Esophagus squamous epithelium (tissue), 5 donors: ENCODE data around the gene STK32C. TPM values are rescaled to one million over a fixed set of nuclear protein-coding genes. Genes with fewer than 3 reads are reported as not detected.

ENCODE experiments used
- DNase-seq: peaks from one replicate; lab custom pipeline; 2025; lab: John Stamatoyannopoulos, UW
- H3K27ac ChIP-seq, 4 donors: fragments of 200-600 bp; sonication (generic); one replicate each; pipeline ENCODE4 v1.5.1; 2016 to 2019; ENCODE audit warnings: mild to moderate bottlenecking in 1 of 4
- H3K27me3 ChIP-seq, 4 donors: fragments of 200-600 bp; sonication (generic); 1 replicate in 3 of 4; 2 replicates in 1 of 4; pipeline versions ENCODE4 v1.5.1 to v1.6.0; 2017 to 2021; ENCODE audit warnings: antibody characterized with exemption in 1 of 4
- H3K36me3 ChIP-seq, 3 donors: fragments of 200-600 bp; sonication (generic); one replicate each; pipeline ENCODE4 v1.5.1; 2016 to 2019
- H3K4me1 ChIP-seq, 3 donors: fragments of 200-600 bp; sonication (generic); one replicate each; pipeline ENCODE4 v1.5.1; 2017 to 2019
- H3K4me3 ChIP-seq, 4 donors: fragments of 200-600 bp; sonication (generic); 1 replicate in 3 of 4; 2 replicates in 1 of 4; pipeline ENCODE4 v1.5.1; 2016 to 2019; ENCODE audit warnings: mild to moderate bottlenecking in 2 of 4, moderate library complexity in 1 of 4
- H3K9me3 ChIP-seq, 3 donors: fragments of 200-600 bp; sonication (generic); one replicate each; pipeline ENCODE4 v1.5.1; 2016 to 2019
- POLR2A ChIP-seq, 4 donors: fragments of 450-650 bp; IDR thresholded peaks; one replicate each; pipeline ENCODE4 v1.6.1; 2017; ENCODE audit warnings: antibody characterized with exemption in 4 of 4, mild to moderate bottlenecking in 4 of 4, moderate library complexity in 3 of 4
- WGBS, 2 donors: methylation state at CpG; one replicate each; pipeline ENCODE4 v1.1.5; 2018; 5-methylcytosine and 5-hydroxymethylcytosine counted together
- intact Hi-C: fragments of 100-400 bp; cut with DNase I; formaldehyde crosslinking; loops from one replicate; pipeline ENCODE4 v1.15.0; 2022
- total RNA-seq, 4 donors: library from RNA; depleted of rRNA; stranded (reverse); fragments of >200 nt; gene quantifications; one replicate each; pipeline ENCODE4 v1.1.0, GENCODE V29; 2016
- TF ChIP-seq, protein P1 (sequence below), 6 experiments: fragments of 450-650 bp in 4 of 6; fragments of 200-600 bp in 2 of 6; sonication (generic) in 2 of 6; IDR thresholded peaks; one replicate each; pipeline ENCODE4 v1.5.1; 2016 to 2019; ENCODE audit warnings: antibody characterized with exemption in 6 of 6, mild to moderate bottlenecking in 4 of 6, moderate library complexity in 4 of 6
- donor health status: DM: yes; HTN: yes; CAD: no.

Gene STK32C
- total RNA-seq, 4 donors from 2014 or later: 2.3 to 5.5 (median 2.6) TPM

DNA sequence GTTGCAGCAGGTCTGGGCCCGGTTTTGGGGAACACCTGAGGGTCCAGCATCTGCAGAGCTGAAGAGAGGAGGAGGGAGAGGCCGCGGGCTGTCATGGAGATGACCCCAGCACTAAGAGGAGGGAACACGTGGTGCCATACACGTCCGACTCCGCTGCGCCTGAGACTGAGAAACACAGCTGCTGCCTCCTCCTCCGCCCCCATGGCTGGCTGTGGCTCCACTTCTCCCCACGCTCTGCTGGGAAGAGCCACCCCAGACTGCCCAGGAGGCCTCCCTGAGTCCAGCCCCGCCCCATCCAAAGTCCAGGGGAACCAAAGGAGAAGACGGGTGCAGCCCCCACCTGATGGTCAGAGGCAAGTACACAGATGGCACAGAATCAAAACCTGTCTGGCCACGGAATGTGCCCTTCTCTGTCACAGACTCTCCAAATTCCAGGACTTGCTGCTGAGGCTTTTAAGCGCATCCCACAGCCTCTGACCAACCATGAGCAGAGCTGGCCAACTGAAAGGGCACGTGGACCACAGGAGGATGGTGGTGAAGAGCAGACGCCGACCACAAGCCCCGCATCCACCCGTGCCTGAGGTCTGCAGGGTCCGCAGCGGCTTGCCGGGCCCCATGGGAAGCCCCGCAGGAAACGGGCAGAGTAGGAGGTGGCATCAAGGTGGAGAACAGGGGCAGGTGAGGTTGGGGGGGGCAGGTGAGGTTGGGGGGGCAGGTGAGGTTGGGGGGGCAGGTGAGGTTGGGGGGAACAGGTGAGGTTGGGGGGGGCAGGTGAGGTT lies 24.0 kb downstream of the STK32C start:
- no peaks in the 10 kb centered on the region for H3K4me1 ChIP-seq
- 56 to 79% methylated on average over 3 to 7 of the region's 24 CpGs for WGBS, 2 donors

DNA sequence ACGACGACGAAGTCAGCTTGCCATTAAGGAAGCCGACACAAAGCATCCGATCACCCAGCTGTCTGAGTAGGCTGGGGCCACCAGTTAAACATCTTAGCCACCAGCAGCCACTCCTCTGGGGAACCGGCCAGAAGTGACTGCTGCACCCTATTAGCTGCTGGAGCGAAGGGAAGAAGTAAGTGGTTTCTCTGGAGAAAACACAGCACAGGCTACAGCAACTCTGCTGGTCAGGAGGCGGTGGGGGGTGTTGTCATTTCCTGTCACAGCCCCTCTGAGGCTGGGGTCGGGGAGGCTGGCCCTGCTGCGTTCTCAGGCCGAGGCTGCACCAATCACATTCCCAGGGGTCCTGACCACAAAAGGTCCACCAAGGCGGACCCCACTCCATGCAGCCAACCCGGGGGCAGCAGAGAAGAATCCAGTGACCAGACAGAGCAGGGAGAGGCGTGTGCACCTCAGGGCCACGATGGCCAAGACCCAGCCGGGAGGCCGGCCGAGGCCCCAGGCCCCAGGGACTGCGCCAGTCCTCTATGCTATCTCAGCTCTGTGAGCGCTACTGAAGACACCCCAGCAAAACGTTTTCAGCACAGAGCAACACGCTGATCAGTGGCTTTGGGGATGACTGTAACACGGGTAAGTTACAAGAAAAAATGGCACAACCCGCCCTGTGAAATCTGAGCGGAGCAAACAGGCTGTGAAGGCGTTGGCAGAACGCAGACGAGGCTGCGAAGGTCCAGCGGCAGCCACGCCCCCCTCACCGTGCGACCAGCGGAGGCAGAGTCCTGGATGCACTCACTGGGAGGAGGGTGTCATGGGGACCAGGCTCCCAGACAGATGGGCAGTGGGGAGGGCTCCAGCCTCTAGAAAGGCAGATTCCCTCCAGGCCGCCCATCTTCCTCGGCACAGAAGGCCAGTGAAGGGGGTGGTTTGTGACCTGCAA lies 24.8 kb downstream of the STK32C start:
- TF ChIP-seq, protein P1, sequence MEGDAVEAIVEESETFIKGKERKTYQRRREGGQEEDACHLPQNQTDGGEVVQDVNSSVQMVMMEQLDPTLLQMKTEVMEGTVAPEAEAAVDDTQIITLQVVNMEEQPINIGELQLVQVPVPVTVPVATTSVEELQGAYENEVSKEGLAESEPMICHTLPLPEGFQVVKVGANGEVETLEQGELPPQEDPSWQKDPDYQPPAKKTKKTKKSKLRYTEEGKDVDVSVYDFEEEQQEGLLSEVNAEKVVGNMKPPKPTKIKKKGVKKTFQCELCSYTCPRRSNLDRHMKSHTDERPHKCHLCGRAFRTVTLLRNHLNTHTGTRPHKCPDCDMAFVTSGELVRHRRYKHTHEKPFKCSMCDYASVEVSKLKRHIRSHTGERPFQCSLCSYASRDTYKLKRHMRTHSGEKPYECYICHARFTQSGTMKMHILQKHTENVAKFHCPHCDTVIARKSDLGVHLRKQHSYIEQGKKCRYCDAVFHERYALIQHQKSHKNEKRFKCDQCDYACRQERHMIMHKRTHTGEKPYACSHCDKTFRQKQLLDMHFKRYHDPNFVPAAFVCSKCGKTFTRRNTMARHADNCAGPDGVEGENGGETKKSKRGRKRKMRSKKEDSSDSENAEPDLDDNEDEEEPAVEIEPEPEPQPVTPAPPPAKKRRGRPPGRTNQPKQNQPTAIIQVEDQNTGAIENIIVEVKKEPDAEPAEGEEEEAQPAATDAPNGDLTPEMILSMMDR (IDR thresholded peaks at IDR 0.05): no peak
- TF ChIP-seq POLR2A (IDR thresholded peaks at IDR 0.05): no peak
- Histone ChIP-seq H3K27me3 (peaks cover 0 to 31% (median 0%) of the 10 kb centered on the region in 4 donors), H3K4me1 (no peaks in the 10 kb centered on the region), H3K27ac (no peak overlapping the region), H3K4me3 (no peak overlapping the region), H3K36me3 (no peaks in the 10 kb centered on the region), H3K9me3 (no peaks in the 10 kb centered on the region)
- no peak for DNase-seq
- WGBS, 2 donors: 39 to 51% methylated on average over 17 to 25 of the region's 36 CpGs
- intact Hi-C loops: no loop called here

More for the DNA sequence above, 24.0 kb downstream of the STK32C start:
- DNase-seq: no peak
- no peaks in the 10 kb centered on the region for H3K36me3 ChIP-seq
- no peak for TF ChIP-seq POLR2A (IDR thresholded peaks at IDR 0.05)
- TF ChIP-seq, protein P1 (IDR thresholded peaks at IDR 0.05): no peak
- H3K27me3 ChIP-seq: peaks cover 0 to 31% (median 0%) of the 10 kb centered on the region in 4 donors
- no peaks in the 10 kb centered on the region for H3K9me3 ChIP-seq
- H3K4me3 ChIP-seq: no peak overlapping the region
- H3K27ac ChIP-seq: no peak overlapping the region
- intact Hi-C loops: no loop called here

DNA sequence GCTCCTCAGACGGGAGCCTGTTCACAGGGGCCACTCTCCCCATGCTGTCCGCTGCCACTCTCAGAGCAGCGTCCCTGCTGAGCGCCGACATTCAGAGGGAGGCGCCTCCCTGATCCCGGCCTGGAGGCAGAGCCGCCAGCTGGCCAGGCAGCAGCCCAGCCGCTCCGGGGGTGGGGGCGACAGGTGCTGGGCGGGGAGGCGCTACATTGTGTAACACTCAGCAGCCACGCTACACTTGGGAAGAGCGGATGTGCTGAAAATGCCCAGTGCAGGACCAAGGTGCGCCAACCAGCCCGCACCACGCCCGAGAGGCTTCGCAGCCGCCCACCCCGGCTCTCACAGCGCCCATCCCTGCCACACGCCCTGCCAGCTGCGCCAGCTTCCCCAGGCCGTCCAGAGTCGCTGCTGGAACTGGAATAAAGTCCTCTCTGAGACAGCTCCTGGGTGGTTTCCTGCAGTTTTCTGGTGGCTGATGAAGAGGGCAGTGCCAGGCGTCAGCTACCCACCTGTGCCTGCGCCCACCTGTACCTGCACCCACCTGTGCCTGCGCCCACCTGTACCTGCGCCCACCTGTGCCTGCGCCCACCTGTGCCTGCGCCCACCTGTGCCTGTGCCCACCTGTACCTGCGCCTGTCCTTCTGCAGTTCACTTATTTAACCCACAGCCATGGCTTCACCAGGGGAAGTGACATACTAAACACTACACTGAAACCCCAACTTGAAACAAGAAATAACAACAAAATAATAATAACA lies 25.7 kb downstream of the STK32C start:
- no peak for TF ChIP-seq POLR2A (IDR thresholded peaks at IDR 0.05)
- TF ChIP-seq, protein P1 (IDR thresholded peaks at IDR 0.05): no peak
- Histone ChIP-seq H3K4me1 (no peaks in the 10 kb centered on the region), H3K27me3 (peaks cover 0 to 31% (median 0%) of the 10 kb centered on the region in 4 donors), H3K9me3 (no peaks in the 10 kb centered on the region), H3K4me3 (no peak overlapping the region), H3K27ac (no peak overlapping the region), H3K36me3 (no peaks in the 10 kb centered on the region)
- 73% methylated on average over 3 of the region's 34 CpGs; no CpG with 5 or more reads in 1 of the 2 donors for WGBS, 2 donors
- no peak for DNase-seq
- intact Hi-C loops: no loop called here

GRCh38 chr10:132280646-132281074 lies 27.1 kb downstream of the STK32C start:
- Histone ChIP-seq H3K27ac (no peak overlapping the region), H3K4me3 (no peak overlapping the region), H3K27me3 (peaks cover 0 to 31% (median 0%) of the 10 kb centered on the region in 4 donors), H3K36me3 (no peaks in the 10 kb centered on the region), H3K9me3 (no peaks in the 10 kb centered on the region), H3K4me1 (no peaks in the 10 kb centered on the region)
- intact Hi-C loops: no loop called here
- no peak for DNase-seq
- no peak for TF ChIP-seq POLR2A (IDR thresholded peaks at IDR 0.05)
- TF ChIP-seq, protein P1 (IDR thresholded peaks at IDR 0.05): no peak
- 88 to 89% methylated on average over 19 to 20 of the region's 20 CpGs for WGBS, 2 donors
